DMS 273 treated with DMSO at 0.1 percent for 48 hours (cell line): ENCODE data around the gene MYCN.
"Not testable (repeated sequence)": the region's sequence is repeated elsewhere in the genome, so short reads cannot be mapped to it uniquely, and the experiment has no call there.

Source experiments
- DNase-seq: peaks from one replicate; lab custom pipeline; 2025; lab: John Stamatoyannopoulos, UW

Gene MYCN

GRCh38 chr2:15943378-15944280, 3.3 kb downstream of the MYCN start:
- DNase-seq: peak; percentile 61

- no peak for DNase-seq
Measured at GRCh38 chr2:15944325-15945017, 4.1 kb downstream of the MYCN start.

- no peak for DNase-seq
Measured at GRCh38 chr2:15945909-15946705, 5.8 kb downstream of the MYCN start.

GRCh38 chr2:15946983-15947382, 6.6 kb downstream of the MYCN start:
- DNase-seq: no peak

GRCh38 chr2:15947431-15947830, 7.1 kb downstream of the MYCN start:
- no peak for DNase-seq

- DNase-seq: no peak
Measured at GRCh38 chr2:15948704-15948957, 8.3 kb downstream of the MYCN start.

- DNase-seq: no peak
Measured at GRCh38 chr2:15949126-15949525, 8.8 kb downstream of the MYCN start.

- DNase-seq: no peak
Measured at GRCh38 chr2:15949551-15949950, 9.2 kb downstream of the MYCN start.

- no peak for DNase-seq
Measured at GRCh38 chr2:15950088-15950952, 10.0 kb downstream of the MYCN start.

GRCh38 chr2:15951936-15952335, 11.6 kb downstream of the MYCN start:
- DNase-seq: not testable (repeated sequence)

- DNase-seq: no peak
Measured at GRCh38 chr2:15952451-15953146, 12.2 kb downstream of the MYCN start.

GRCh38 chr2:15953147-15953630, 12.8 kb downstream of the MYCN start:
- DNase-seq: no peak

GRCh38 chr2:15953891-15954680, 13.7 kb downstream of the MYCN start:
- no peak for DNase-seq

GRCh38 chr2:15954761-15955160, 14.4 kb downstream of the MYCN start:
- no peak for DNase-seq

- DNase-seq: no peak
Measured at GRCh38 chr2:15955232-15955988, 15.1 kb downstream of the MYCN start.

- DNase-seq: no peak
Measured at GRCh38 chr2:15956230-15956629, 15.9 kb downstream of the MYCN start.

- DNase-seq: no peak
Measured at GRCh38 chr2:15956751-15957736, 16.7 kb downstream of the MYCN start.
